Left lobe of liver (tissue), 2 donors: ENCODE measurements around the gene SBF1. TPM values are rescaled to one million over a fixed set of nuclear protein-coding genes. Genes with fewer than 3 reads are reported as not detected.

ENCODE experiments used
- ATAC-seq: fragments of 200-7000 bp; cut with Tn5 transposase; one replicate; pipeline ENCODE4 v1.9.1; 2020; ENCODE audit warnings: mild to moderate bottlenecking, moderate library complexity
- DNase-seq: peaks from one replicate; pipeline ENCODE4 v3.0.0-alpha.2; 2020; ENCODE audit warnings: low spot score
- total RNA-seq: library from RNA; stranded (reverse); gene quantifications from one replicate; pipeline ENCODE4 v1.2.1, GENCODE V29; 2021
- donor health status: DM: no; HTN: no; CAD: no; lungs with moderate emphysema.
- donor health status: DM: no; HTN: yes; CAD: no.

The SBF1 gene
- total RNA-seq, 1 donor from 2014 or later: 31.2 TPM

DNA sequence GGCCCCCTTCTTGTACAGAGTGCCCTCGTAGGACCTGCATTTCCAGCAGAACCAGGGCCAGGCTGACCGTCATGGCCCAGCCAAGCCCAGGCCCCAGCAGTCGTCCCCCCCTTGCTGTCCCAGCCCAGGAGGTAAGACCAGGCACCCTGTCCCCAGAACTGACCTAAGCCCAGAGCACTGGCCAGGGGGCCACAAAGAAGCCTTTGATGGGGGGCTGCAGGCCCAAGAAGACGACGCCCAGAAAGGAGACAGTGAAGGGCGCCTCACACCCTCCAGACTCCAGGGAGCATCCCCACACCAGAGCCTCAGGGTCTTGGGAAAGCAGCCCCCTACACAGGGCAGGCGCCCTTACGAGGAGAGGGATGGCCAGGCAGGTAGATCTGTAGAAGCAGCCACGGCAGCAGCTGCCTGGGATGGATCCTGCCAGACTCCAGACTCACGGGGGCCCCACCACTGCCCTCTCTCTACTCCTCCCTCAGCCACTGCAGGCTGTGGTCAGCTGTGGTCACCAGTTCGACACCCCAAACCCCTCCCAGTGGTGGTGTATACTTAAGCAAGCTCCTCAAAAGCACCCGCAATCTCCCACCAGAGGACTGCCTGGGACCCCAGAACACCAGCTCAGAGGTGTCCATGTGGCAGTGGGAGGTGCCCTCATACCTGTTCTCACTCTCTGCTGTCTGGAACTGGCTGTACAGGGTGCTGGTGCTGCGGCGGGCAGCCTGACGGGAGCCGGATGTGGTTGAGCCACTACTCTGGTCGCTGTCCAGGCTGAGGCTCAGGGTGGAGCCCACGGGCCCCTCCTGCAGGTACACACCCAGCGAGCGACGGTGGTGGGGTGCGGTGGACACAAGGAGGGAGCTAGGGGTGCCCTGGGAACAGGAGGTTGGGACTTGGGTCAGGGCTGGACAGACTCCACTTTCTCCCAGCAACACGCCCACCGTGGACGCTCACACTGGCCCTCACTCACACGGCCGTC lies 27.0 kb downstream of the SBF1 start:
- peak; percentile 6 for ATAC-seq
- DNase-seq: no peak

DNA sequence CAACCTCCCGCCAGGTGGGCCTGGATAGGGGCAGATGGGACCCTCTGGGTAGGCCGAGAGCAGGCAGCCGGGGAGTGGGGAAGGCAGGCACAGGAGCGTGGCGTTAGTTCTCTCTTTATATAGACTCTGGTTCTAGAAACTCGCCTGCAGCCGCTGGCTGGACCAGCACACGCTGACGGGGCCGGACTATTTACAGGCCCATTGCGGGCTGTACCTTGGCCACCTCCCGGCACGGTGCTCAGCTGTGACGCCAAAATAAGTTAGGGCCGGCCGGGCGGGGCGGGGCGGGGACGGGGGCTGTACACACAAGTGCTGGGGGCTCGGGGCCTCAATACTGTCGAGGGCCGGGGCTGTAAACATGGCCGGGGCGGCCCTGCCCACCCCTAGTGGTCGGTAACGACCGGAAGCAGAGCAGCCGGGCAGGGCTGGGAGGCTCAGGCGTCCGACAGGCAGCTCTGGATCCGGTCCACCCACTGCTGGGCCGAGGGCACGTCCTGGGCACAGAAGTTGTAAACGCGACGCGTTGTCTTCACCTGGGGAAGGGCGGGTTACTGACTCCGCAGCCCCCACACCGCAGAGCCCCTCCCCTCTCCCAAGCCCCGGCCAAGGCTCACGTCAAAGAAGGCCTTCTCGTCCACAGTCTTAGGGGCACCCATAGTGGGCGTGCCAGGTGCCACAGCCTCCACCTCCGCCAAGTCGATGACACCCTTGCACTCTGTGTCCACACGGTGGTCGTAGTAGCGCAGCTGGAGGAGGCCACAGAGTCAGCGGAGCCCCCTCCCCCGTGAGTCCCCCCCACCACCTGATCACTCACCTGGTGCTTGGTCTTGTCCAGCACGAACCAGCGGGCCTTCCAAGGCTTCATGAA lies 27.9 kb downstream of the SBF1 start:
- DNase-seq (no peak), ATAC-seq (peak; percentile 27)

DNA sequence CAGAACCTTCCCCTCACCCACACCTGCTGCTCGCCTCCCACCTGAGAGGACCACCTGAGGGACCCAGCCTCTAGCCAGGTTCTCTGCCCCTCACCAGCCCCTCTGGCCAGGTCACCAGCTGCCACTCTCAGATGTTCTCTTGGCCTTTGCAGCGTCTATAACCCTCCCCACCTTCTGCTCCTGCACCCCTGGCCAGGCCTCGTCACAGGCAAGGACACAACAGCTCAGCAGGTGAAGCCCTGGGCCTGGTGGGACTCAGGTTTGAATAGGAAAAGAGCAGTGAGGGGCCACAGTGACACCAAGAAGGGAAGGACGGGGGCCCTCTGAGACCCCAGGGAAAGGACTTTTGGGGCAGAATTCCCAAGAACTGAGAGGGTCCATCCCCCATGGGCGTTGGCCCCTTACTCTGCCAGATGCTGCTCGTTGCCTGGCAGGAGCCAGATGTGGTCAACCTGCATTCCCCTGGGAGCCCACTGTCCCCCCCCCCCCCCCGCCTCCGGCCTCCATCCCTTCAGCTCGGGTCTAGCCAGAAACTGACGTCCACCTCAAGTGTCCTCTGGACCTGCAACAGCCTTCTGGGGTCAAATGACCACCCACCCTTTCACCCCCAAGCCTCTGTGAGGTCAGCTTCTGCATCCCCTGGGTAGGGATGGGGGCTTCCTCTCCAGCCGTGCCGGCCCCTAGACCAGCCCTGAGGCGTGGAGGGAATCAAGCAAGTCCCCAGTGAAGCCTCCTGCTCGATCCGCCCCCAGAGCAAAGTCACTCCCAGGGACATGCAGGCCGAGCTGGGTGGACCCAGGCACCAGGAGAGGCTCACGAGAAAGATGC lies 28.7 kb downstream of the SBF1 start:
- ATAC-seq: peak; percentile 1
- DNase-seq: no peak

DNA sequence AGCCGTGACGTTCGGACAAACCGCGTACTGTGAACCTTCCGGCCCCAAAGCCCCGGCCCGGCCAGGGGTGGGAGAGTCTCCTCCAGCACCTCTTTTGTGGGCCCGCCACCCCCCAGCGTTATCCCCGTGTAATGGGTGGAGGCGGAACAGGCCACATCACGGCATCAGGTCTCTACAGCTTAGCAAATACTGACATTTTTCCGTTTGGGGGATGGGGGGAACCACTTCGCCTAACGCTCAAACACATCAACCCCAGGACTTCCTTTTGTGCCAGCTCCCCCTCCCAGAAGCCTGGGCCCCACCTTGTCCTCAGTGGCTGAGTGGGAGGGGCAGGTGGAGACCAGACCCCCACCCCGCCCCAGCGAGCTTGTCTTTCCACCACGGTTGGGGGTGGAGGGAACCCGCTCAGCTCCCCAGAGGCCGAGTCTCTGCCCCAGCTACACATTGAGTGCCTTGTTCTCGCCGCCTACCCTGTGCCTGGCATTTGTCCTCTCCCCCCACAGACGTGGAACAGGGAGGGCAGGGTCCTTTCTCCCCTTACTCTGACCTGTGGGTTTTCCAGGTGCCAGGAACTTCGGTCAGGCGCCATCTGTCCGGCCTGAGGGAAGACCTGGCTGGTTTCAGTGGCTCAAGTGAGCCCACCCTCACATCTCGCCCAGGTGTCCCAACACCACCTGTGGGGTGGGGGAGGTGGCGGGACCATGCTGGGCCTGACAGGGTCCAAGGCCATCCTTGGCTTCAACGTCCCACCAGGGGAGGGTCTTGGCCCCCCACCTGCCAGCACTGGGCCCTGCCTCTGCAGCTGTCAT lies 29.6 kb downstream of the SBF1 start:
- ATAC-seq: no peak

DNA sequence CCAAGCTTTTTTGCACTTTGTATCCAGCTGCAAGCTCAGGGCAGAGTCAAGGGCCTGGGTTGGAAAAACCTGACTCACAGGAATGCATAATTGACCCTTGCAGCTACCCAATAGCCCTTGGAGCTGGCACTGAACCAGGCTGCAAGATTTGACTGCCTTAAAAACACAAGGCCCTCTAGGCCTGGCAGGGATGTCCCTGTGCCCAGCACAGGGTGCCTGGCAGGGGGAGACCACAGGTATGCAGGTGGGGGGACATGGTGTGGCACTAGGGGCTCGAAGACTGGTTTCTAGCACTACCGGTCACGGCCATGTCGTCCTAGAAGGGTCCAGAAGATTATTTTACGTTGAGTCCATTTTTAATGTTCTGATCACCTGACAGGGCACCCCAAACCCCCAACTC lies 30.2 kb downstream of the SBF1 start:
- DNase-seq (no peak), ATAC-seq (peak; percentile 5)

More for the DNA sequence above, 29.6 kb downstream of the SBF1 start:
- DNase-seq: no peak

DNA sequence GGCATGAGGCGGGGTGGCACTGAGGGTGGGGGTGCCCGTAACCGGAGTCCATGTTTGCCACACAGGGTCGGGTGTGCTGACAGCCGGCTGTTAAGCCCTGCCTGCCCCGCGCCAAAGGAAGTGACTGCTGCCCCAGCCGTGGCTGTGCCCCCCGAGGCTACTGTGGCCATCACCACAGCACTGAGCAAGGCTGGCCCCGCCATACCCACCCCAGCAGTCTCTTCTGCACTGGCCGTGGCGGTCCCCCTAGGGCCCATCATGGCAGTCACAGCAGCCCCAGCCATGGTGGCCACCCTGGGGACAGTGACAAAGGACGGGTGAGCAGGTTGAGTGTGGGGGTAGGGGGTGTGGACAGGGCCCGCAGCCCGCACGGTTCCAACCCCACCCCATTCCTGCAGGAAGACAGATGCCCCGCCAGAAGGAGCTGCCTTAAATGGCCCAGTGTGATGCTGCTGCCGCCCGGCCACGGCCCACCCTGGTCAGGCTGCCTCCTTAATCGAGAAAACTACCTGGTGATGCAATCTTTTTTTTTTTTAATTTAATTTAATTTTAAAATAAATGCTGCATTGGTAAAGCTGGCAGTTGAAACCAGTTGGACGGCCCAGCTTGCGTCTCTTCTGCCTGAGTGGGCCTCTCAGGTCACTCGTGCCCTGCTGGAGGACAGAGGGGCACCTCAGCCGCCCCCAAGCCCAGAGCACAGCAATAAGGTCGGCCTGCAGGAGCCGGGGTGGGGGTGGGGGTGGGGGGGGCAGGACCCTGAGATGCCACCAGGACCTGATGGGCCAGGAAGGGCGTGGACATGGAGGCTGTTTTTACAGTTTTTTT lies 30.8 kb downstream of the SBF1 start:
- ATAC-seq: no peak
- no peak for DNase-seq

DNA sequence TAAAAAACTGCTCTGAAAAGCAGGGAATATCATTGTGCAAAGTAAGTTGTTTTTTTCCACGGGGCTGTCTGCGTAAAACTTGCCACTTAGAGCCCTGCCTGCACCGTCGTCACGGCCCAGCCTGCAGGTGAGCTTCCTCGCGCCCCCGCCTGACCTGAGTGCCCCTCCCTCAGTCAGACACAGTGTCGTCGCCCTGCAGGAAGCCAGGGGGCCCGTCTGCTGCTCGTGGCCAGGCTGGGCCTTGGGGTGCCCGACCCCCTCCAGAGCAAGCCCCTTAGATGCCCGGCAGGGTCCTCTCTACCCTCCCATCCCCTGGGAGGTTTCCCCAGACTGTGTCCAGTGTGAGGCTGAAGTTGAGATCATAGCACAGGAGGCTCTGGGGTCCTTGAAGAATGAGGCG lies 31.6 kb downstream of the SBF1 start:
- ATAC-seq (no peak), DNase-seq (no peak)

DNA sequence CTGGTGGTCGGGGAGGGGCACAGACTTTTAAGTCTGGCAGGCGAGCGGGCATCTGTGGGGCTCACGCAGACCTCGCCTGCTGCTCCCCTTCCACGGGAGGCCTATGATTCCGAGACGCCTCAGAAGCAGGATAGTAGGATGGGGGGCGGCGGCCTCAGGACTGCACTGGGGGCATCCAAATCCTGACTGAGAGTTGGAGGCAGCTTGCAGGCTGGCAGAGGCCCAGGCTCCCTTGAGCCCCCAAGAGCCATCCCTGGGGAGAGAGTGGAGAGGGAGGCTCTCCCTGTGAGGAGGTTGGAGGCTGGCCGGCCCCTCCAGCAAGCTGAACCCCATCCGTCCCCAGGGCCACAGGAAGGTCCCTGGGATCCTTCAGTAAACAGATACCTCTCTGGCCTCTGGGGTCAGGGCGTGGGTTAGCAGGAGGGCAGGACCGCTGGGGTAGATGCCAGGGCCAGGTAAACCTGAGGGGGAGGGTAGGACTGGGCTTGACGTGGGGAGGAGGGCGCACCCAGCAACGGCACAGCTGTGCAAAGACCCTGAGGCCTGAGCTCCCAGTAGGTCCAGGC lies 33.3 kb downstream of the SBF1 start:
- no peak for ATAC-seq
- DNase-seq: no peak

DNA sequence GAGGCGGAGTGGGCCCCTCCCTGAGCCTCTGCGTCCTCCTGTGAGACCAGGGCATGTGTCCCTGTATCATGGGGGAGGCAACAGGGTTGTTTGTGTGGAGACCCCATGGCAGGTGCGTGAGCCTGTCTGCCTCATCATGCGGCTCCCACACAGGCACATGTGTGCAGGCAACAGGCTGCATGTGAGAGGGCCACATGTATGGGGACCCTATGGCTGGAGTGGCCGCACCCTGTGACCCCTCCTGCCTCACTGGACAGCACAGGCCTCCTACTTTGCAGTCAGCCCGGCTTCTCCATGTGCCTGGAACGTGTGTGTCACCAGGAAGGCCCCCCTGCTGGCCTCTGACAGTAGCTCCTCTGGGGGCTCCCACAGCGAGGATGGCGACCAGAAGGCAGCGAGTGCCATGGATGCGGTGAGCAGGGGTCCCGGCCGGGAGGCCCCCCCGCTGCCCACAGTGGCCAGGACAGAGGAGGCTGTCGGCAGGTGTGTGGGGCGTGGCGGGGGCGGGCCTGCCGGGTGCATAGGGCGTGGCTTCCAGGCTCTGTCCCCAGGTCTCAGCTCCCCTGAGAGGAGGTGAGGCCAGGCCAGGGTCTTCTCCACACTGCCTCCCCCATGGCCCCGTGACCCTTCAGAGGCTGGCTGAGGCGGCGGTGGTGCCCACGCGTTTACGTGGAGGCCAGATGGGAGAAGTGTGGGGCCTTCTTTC lies 34.1 kb downstream of the SBF1 start:
- no peak for DNase-seq
- ATAC-seq: no peak

DNA sequence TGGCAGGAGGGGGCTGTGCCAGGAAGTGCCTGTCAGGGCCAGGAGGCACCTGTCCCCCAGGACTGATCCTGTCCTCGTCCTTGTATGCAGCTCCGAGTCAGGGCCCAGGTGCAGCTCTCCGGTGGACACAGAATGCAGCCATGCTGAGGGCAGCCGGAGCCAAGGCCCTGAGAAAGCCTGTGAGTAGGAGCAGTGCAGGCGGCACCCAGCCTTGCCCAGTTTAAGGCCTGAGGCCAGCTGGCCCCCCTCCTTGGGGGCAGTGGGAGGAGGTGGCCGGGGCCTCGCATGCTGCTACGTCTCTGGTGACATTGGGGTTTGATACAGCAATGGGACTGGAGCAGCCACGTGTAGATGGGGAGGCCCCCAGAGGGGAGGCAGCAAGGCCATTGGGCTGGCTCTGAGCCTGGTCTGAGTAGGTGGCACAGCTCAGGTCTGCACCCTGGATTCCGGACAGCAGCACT lies 34.9 kb downstream of the SBF1 start:
- no peak for DNase-seq
- no peak for ATAC-seq

DNA sequence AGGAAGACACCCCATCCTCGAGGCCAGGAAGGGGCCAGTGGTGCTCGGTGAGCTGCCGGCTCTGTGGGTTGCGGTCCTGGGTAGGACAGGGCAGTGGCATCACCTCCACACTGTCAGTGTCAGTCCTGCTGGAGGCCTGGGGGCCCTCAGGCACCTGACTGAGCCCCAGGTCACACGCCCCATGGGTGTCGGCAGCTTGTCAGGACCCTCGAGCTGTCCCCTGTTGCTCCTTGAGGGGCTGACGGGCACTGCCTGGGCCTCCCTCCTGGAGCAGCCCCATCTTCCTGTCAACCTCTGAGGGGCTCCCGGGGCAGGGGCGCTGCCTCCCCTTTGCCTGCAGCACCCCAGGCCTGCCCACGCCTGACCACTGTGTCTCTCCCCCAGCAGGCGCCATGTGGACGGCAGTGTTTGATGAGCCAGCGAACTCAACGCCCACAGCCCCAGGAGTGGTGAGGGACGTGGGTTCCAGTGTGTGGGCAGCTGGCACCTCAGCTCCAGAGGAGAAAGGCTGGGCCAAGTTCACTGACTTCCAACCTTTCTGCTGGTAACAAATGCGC lies 35.4 kb downstream of the SBF1 start:
- DNase-seq: no peak
- no peak for ATAC-seq

DNA sequence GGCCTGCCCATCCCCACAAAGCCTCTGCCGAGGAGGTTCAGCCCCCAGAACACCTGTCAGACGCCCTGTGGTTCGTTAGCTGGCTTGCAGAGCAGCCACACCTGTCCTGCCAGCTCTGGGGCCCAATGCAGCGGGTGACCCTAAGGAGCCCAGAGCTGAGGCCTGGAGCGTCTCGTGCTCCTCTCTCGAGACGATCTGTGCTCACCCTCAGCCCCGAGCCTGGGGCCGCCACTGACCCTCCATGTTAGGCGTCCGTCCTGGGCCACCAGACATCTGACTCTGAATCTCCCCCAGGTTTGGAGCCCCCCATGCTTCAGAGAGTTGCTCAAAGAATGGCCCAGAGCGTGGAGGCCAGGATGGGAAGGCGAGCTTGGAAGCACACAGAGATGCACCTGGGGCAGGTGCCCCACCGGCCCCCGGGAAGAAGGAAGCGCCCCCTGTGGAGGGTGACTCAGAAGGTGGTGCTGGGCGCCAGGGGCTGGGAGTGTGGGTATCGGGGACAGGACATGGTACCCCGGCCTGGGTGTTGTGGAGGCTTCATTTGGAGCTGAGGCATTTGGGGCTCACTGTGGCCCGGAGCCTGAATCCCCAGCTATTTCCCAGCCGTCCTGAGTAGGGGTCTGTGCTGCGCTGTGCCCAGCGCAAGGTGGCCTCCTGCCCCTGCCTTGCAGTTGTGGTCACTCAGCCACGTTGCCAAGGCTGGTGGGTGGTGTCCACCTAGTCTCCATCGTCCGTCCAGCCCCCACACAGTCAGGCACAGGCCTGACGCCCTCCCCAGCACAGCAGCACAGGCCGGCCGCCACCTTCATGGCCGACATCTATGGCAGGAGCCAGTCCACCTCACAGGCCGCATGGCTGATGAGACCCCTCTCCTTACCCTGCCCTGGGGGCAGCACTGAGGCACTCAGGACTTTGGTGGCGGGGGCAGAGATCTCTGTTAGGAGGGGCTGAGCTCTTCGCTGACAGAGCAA lies 36.2 kb downstream of the SBF1 start:
- DNase-seq: no peak
- no peak for ATAC-seq

DNA sequence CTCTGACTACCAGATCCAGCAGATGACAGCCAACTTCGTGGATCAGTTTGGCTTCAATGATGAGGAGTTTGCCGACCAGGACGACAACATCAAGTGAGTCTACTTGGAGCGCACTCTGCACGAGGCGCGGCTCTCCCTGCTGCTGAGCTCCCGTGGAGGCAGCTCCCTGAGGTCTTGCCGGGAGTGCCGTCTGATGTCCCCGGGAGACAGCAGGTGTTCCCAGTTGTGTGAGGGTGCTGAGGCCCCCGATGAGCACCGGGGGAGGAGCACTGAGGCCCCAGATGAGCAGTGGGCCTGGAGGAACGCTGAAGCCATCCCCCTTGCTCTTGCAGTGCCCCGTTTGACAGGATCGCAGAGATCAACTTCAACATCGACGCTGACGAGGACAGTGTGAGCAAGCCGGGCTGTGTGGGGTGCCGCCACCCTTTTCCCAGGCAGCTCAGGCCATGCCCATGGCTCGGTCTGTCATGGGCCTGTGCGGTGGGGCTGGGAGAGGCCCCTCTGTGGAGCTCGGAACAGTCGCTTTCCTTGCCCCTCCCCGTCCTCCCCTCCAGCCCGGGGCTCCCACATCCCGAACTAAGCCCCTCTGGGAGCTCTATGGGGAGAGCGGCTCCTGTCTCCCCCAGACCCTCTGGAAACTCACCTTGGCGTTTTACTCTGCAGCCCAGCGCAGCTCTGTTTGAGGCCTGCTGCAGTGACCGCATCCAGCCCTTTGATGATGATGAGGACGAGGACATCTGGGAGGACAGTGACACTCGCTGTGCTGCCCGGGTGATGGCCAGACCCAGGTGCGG lies 37.1 kb downstream of the SBF1 start:
- DNase-seq (no peak), ATAC-seq (no peak)

DNA sequence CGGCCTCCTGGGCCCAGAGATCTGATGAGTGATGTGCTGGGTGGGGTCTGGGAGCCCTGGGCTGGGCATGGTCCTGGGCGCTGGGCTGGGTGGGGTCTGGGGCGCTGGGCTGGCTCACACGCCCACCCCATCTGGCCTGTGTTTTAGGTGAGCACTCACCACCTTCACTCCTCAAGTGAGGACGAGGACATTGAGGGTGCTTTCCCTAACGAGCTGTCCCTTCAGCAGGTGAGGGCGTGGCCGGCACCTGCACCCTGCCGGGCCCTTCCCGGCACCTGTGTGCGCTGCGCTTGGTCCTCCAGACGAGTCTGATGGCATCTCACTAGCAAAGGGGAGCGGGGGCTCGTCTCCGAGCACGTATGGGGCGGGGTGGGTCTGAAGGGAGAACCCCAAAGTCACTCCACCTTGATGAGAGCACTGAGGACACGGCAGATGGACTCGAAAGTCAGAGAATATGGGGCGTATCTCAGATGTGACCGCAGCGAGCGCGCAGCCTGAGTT lies 37.9 kb downstream of the SBF1 start:
- ATAC-seq (peak; percentile 3), DNase-seq (no peak)

DNA sequence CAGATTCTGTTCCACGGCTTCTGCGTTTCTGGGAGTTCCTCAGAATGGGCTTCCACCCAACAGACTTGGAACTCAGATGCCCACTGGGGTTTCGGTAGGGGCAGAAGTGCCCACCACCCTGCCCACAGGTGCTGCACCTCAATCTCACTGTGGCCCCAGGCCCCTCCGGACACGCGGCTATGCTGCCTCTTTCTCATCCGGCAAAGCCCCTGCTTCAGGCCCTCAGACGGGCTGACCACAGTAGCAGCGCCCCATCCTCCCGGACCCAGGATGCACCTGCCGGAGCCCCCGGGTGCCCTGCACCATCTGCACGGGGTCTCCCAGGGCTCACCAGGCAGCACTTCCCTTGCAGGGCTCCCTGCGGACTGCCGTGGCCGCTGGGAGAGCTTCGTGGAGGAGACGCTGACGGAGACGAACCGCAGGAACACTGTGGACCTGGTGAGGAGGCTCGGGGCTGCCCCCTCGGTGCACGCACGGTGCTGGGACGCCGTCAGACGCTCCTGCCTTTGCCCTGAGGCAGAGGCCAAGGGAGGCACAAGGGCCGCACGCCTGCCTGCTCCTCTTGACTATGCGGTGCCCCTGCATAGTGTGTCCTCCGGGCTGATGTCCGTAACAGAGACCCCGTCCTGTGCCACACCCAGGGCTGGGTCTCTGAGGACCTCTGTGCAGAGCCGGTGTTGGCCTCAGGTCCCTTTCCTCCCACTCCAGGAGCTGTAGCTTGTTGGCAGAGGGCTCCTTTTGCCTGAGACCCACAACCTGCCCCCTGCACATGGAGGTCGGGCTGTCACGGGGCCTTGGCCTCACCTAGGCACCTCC lies 38.6 kb downstream of the SBF1 start:
- no peak for DNase-seq
- peak; percentile 2 for ATAC-seq
